ENCODE data around the gene CCDC192. TPM values are rescaled to one million over a fixed set of nuclear protein-coding genes. Genes with fewer than 3 reads are reported as not detected.

CCDC192 gene
- total RNA-seq, 1 experiment from 2014 or later: 0.52 TPM

GRCh38 chr5:127660047-127660733, 43.0 kb upstream of the CCDC192 start:
- ChIA-PET POLR2A (no interaction called here), CTCF (no interaction called here)
- Mint-ChIP-seq H3K27ac (peak overlapping the region; percentile 72), H3K4me3 (no peak overlapping the region), H3K9me3 (no peaks in the 10 kb centered on the region), H3K27me3 (ENCODE audit: low read depth) (no peaks in the 10 kb centered on the region), H3K36me3 (no peaks in the 10 kb centered on the region), H3K4me1 (peaks cover 20% of the 10 kb centered on the region)
- ATAC-seq (peak; percentile 74), DNase-seq (ENCODE audit: low spot score) (no peak)
- TF ChIP-seq NR3C1 (CRISPR knock-in tag; conservative IDR thresholded peaks at IDR 0.05; ENCODE audit: low read depth) (no peak), FOXP1 (CRISPR knock-in tag; IDR thresholded peaks at IDR 0.05; ENCODE audit: borderline replicate concordance) (no peak), ZNF281 (CRISPR knock-in tag; IDR thresholded peaks at IDR 0.05) (no peak), KAT7 (CRISPR knock-in tag; IDR thresholded peaks at IDR 0.05; ENCODE audit: borderline replicate concordance) (no peak), TEAD4 (CRISPR knock-in tag; IDR thresholded peaks at IDR 0.05) (no peak), MLX (CRISPR knock-in tag; IDR thresholded peaks at IDR 0.05) (no peak), ZBTB21 (CRISPR knock-in tag; IDR thresholded peaks at IDR 0.05; ENCODE audit: borderline replicate concordance) (no peak)

- no peak overlapping the region for H3K4me3 Mint-ChIP-seq
- TF ChIP-seq NFYB (CRISPR knock-in tag; conservative IDR thresholded peaks at IDR 0.05; ENCODE audit: low read depth) (no peak), ZNF512 (CRISPR knock-in tag; IDR thresholded peaks at IDR 0.05; ENCODE audit: borderline replicate concordance) (no peak), ZNF317 (CRISPR knock-in tag; IDR thresholded peaks at IDR 0.05; ENCODE audit: borderline replicate concordance, low read depth) (no peak), GTF2I (CRISPR knock-in tag; conservative IDR thresholded peaks at IDR 0.05) (no peak), TEAD1 (CRISPR knock-in tag; IDR thresholded peaks at IDR 0.05) (no peak), ZNF138 (CRISPR knock-in tag; conservative IDR thresholded peaks at IDR 0.05) (no peak), EMX1 (CRISPR knock-in tag; IDR thresholded peaks at IDR 0.05) (no peak)
- CTCF ChIA-PET: no interaction called here
- H3K27ac Mint-ChIP-seq: no peak overlapping the region
- POLR2A ChIA-PET: no interaction called here
- H3K9me3 Mint-ChIP-seq: no peaks in the 10 kb centered on the region
- DNase-seq (ENCODE audit: low spot score) (no peak), ATAC-seq (no peak)
- H3K36me3 Mint-ChIP-seq: no peaks in the 10 kb centered on the region
- no peaks in the 10 kb centered on the region for H3K27me3 Mint-ChIP-seq (ENCODE audit: low read depth)
- H3K4me1 Mint-ChIP-seq: peaks cover 13% of the 10 kb centered on the region
Observed at GRCh38 chr5:127664093-127664492, 39.1 kb upstream of the CCDC192 start.

- ATAC-seq: no peak
- TF ChIP-seq E2F5 (CRISPR knock-in tag; IDR thresholded peaks at IDR 0.05): no peak
- no peak for TF ChIP-seq ZNF317 (CRISPR knock-in tag; IDR thresholded peaks at IDR 0.05; ENCODE audit: borderline replicate concordance, low read depth)
- TF ChIP-seq USF1 (CRISPR knock-in tag; IDR thresholded peaks at IDR 0.05): no peak
- TF ChIP-seq ZBTB43 (CRISPR knock-in tag; IDR thresholded peaks at IDR 0.05): no peak
- no peaks in the 10 kb centered on the region for H3K36me3 Mint-ChIP-seq
Observed at GRCh38 chr5:127665641-127666040, 37.5 kb upstream of the CCDC192 start.

More at GRCh38 chr5:127665641-127666040, 37.5 kb upstream of the CCDC192 start:
- Mint-ChIP-seq H3K4me3 (no peak overlapping the region), H3K9me3 (no peaks in the 10 kb centered on the region), H3K27ac (no peak overlapping the region), H3K27me3 (ENCODE audit: low read depth) (no peaks in the 10 kb centered on the region), H3K4me1 (peaks cover under 1% of the 10 kb centered on the region)
- DNase-seq (ENCODE audit: low spot score): no peak
- POLR2A ChIA-PET: no interaction called here
- CTCF ChIA-PET: interaction anchor here (1.0 kb wide), 1 partner anchor 200 kb away, joined by 3 read pairs; no protein-coding TSS in a partner anchor

Measured in WTC11 (cell line).